Esophagus squamous epithelium (tissue), 4 donors: Measurements from ENCODE around the gene DRGX.

Experiments used
- CTCF ChIP-seq, 6 experiments: fragments of 450-650 bp in 4 of 6; fragments of 200-600 bp in 2 of 6; sonication (generic) in 2 of 6; IDR thresholded peaks; one replicate each; pipeline ENCODE4 v1.5.1; 2016 to 2019; ENCODE audit warnings: antibody characterized with exemption in 6 of 6, mild to moderate bottlenecking in 4 of 6, moderate library complexity in 4 of 6
- POLR2A ChIP-seq, 4 donors: fragments of 450-650 bp; IDR thresholded peaks; one replicate each; pipeline ENCODE4 v1.6.1; 2017; ENCODE audit warnings: antibody characterized with exemption in 4 of 4, mild to moderate bottlenecking in 4 of 4, moderate library complexity in 3 of 4

- TF ChIP-seq CTCF (IDR thresholded peaks at IDR 0.05) (no peak), POLR2A (IDR thresholded peaks at IDR 0.05) (no peak)
Measured at GRCh38 chr10:49356944-49357343, 38.9 kb downstream of the DRGX start.
